ENCODE results near the gene C1orf21. TPM values are rescaled to one million over a fixed set of nuclear protein-coding genes. Genes with fewer than 3 reads are reported as not detected.

The C1orf21 gene
- total RNA-seq, 1 donor from 2014 or later: 31.8 TPM

DNA sequence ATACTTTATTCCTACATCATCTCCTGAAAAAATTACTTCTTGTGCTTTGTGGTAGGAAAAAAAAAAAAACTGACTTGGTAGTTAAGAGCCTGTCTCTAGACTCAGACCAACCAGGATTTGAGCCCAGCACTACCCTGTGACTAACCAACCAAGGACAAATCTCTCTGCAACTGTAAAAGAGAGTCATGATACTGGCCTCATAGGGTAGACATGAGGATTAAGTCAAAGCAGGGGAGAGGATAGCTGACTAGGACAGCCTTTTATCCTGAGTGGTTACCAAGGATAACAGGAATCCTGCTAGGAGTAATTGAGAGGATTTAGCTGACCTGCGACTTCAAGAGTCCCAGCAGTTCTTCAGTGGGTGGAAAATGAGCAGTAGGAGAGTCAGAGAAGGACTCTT is 112.8 kb downstream of the C1orf21 start:
- TF ChIP-seq, protein P1, sequence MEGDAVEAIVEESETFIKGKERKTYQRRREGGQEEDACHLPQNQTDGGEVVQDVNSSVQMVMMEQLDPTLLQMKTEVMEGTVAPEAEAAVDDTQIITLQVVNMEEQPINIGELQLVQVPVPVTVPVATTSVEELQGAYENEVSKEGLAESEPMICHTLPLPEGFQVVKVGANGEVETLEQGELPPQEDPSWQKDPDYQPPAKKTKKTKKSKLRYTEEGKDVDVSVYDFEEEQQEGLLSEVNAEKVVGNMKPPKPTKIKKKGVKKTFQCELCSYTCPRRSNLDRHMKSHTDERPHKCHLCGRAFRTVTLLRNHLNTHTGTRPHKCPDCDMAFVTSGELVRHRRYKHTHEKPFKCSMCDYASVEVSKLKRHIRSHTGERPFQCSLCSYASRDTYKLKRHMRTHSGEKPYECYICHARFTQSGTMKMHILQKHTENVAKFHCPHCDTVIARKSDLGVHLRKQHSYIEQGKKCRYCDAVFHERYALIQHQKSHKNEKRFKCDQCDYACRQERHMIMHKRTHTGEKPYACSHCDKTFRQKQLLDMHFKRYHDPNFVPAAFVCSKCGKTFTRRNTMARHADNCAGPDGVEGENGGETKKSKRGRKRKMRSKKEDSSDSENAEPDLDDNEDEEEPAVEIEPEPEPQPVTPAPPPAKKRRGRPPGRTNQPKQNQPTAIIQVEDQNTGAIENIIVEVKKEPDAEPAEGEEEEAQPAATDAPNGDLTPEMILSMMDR (IDR thresholded peaks at IDR 0.05): no peak
- Mint-ChIP-seq H3K4me3 (ENCODE audit: unreplicated experiment) (no peak overlapping the region), H3K9me3 (ENCODE audit: unreplicated experiment) (no peaks in the 10 kb centered on the region), H3K36me3 (ENCODE audit: unreplicated experiment) (no peaks in the 10 kb centered on the region), H3K27ac (ENCODE audit: unreplicated experiment) (no peak overlapping the region), H3K4me1 (ENCODE audit: unreplicated experiment) (no peaks in the 10 kb centered on the region), H3K27me3 (ENCODE audit: unreplicated experiment) (no peaks in the 10 kb centered on the region)
- no peak for DNase-seq (ENCODE audit: extremely low spot score, unreplicated experiment)

DNA sequence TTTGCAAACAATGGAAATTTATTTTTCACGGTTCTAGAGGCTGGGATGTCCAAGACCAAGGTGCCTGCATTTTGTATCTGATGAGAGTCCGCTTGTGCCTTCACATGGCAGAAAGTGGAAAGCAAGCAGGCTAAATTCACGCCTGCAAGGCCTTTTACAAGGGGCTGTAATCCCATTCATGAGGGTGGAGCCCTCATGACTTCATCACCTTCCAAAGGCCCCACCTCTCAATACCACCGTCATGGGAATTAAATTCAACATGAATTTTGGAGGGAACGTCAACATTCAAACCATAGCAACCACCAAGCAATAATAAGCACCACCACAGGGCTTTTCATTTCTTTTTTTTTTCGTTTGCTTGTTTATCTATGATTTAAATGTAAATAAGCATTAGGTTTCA is 115.3 kb downstream of the C1orf21 start:
- Mint-ChIP-seq H3K4me1 (ENCODE audit: unreplicated experiment) (peaks cover 3% of the 10 kb centered on the region), H3K36me3 (ENCODE audit: unreplicated experiment) (no peaks in the 10 kb centered on the region), H3K27me3 (ENCODE audit: unreplicated experiment) (no peaks in the 10 kb centered on the region), H3K4me3 (ENCODE audit: unreplicated experiment) (no peak overlapping the region), H3K9me3 (ENCODE audit: unreplicated experiment) (no peaks in the 10 kb centered on the region), H3K27ac (ENCODE audit: unreplicated experiment) (no peak overlapping the region)
- no peak for DNase-seq (ENCODE audit: extremely low spot score, unreplicated experiment)
- TF ChIP-seq, protein P1 (IDR thresholded peaks at IDR 0.05): no peak

DNA sequence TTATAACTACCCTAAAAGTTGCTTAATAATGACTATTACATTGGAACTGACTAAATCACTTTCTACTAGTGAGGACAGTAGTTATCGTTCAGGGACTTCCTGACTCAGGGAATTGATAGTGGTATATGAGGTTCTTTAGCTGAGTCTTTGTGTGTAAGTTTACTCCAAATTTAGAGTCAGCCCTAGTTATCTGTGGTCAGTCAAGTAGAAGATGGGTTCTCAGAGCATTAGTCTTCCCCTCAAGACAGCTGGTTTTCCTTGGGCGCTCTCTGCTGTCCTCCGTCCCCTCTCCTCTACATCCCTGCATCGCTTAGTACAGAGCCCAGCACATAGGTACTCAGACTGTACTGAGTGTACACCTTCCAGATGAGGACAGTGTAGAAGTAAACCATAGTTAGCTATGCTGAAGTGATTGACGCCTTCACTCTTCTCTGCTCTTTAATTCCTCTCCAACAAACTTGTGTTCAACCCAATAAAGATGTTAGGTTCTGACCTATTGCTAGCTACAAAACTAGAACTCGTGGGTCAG is 116.5 kb downstream of the C1orf21 start:
- H3K27ac Mint-ChIP-seq (ENCODE audit: unreplicated experiment): no peak overlapping the region
- no peaks in the 10 kb centered on the region for H3K9me3 Mint-ChIP-seq (ENCODE audit: unreplicated experiment)
- peaks cover 14% of the 10 kb centered on the region for H3K4me1 Mint-ChIP-seq (ENCODE audit: unreplicated experiment)
- no peak overlapping the region for H3K4me3 Mint-ChIP-seq (ENCODE audit: unreplicated experiment)
- DNase-seq (ENCODE audit: extremely low spot score, unreplicated experiment): no peak
- H3K27me3 Mint-ChIP-seq (ENCODE audit: unreplicated experiment): no peaks in the 10 kb centered on the region
- TF ChIP-seq, protein P1 (IDR thresholded peaks at IDR 0.05): no peak
- no peaks in the 10 kb centered on the region for H3K36me3 Mint-ChIP-seq (ENCODE audit: unreplicated experiment)

DNA sequence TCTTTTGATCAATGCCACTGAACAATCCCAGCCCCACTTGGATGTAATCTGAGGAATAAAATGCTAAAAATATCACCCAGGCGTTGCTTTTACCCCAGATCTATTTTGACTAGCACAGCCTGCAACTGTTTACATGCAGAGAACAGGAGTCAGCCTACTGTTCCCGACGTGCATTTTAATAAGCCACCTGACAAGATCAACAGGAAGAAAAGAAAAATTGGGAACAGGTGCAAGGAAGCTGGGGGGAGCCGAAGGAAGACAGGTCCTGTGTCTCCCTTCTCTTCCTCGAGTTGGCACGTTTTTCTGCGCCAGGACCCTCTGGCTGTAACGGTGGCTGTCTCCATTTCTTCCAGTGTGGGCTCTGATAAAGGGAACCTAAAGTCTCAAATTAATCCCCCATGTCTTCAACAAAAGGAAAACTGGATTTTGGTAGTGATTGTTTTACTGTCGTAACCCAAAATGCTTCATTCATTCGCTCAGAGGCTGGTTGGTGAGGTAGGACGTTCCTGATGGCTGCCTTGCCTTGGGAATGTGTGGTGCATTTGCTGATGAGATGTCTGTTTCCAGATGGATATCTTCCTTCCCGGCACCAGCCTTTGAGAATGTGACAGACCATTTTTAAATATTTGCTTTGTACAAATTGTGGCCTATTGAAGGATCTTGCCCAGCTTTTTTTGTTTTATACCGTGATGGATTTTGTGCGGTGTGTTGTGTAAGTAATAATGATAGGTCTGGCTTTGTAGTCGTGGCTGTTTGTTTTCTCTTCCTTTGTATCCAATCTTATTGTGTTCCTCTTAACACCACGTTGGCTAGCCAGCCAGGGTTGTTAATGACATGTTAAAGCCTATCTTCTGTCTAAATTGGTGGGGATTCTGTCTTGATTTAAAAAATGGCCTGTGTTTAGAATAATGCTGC is 117.5 kb downstream of the C1orf21 start:
- no peaks in the 10 kb centered on the region for H3K27me3 Mint-ChIP-seq (ENCODE audit: unreplicated experiment)
- DNase-seq (ENCODE audit: extremely low spot score, unreplicated experiment): no peak
- no peaks in the 10 kb centered on the region for H3K36me3 Mint-ChIP-seq (ENCODE audit: unreplicated experiment)
- no peak overlapping the region for H3K27ac Mint-ChIP-seq (ENCODE audit: unreplicated experiment)
- H3K4me1 Mint-ChIP-seq (ENCODE audit: unreplicated experiment): peaks cover 24% of the 10 kb centered on the region
- TF ChIP-seq, protein P1 (IDR thresholded peaks at IDR 0.05): no peak
- H3K9me3 Mint-ChIP-seq (ENCODE audit: unreplicated experiment): no peaks in the 10 kb centered on the region
- H3K4me3 Mint-ChIP-seq (ENCODE audit: unreplicated experiment): no peak overlapping the region

DNA sequence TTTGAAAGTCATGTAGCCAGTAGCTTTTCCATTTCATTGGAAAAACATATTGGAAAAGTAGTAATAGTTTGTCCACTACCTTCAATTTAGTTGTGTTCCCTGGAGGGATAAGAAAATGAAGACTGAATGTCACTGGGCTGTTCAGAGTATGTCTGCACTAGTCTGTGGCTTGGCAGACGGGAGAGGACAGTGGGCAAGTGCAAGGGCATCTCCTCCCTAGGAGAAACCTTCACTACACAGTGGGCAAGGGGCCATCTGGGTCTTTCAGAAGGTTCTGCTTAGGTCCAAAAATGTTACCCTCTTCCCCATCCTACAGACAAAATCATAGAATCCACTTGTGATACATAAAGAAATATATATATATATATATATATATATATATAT is 118.1 kb downstream of the C1orf21 start:
- peaks cover 24% of the 10 kb centered on the region for H3K4me1 Mint-ChIP-seq (ENCODE audit: unreplicated experiment)
- H3K4me3 Mint-ChIP-seq (ENCODE audit: unreplicated experiment): no peak overlapping the region
- no peak for DNase-seq (ENCODE audit: extremely low spot score, unreplicated experiment)
- no peak overlapping the region for H3K27ac Mint-ChIP-seq (ENCODE audit: unreplicated experiment)
- no peaks in the 10 kb centered on the region for H3K9me3 Mint-ChIP-seq (ENCODE audit: unreplicated experiment)
- TF ChIP-seq, protein P1 (IDR thresholded peaks at IDR 0.05): no peak
- H3K36me3 Mint-ChIP-seq (ENCODE audit: unreplicated experiment): no peaks in the 10 kb centered on the region
- H3K27me3 Mint-ChIP-seq (ENCODE audit: unreplicated experiment): no peaks in the 10 kb centered on the region
